Endothelial cell of umbilical vein (primary cell): Measurements from ENCODE around the gene OXTR. TPM values are rescaled to one million over a fixed set of nuclear protein-coding genes. Genes with fewer than 3 reads are reported as not detected.

Experiments
- BruUV-seq: library from RNA; stranded (reverse); fragments of 400-500 nt; replicated peaks from 2 replicates; lab custom pipeline; 2021; lab: Mats Ljungman, UMichigan
- CTCF ChIA-PET: fragments of 300-600, 350-600 bp; sonication (Branson Sonifier 250); formaldehyde crosslinking; loops from one replicate; lab custom pipeline; 2021; ENCODE audit warnings: antibody characterized with exemption, inconsistent platforms; lab: Charles Lee
- POLR2A ChIA-PET: fragments of 300-600, 350-600 bp; sonication (Branson Sonifier 250); formaldehyde crosslinking; loops from one replicate; lab custom pipeline; 2021; ENCODE audit warnings: antibody characterized with exemption, inconsistent platforms; lab: Charles Lee
- DNase-seq: peaks from one replicate; pipeline ENCODE4 v3.0.0-alpha.2; 2011; ENCODE audit warnings: low read depth, low spot score
- FAIRE-seq: peaks from 2 replicates; lab custom pipeline; 2011; peaks lifted over from hg19 to GRCh38; lab: Jason Lieb, UNC
- H2AFZ ChIP-seq: 2 replicates; pipeline ENCODE4 v1.6.0; 2012; ENCODE audit warnings: low read depth, low read length, control low read depth, inconsistent platforms
- H3K27ac ChIP-seq: 2 replicates; pipeline ENCODE4 v1.5.1; 2011; ENCODE audit warnings: low read depth, mild to moderate bottlenecking, control low read depth, low read length, moderate library complexity; ENCODE audit not compliant: insufficient read depth
- H3K27me3 ChIP-seq, 2 experiments: 2 replicates each; pipeline versions ENCODE4 v1.6.0 to v1.6.1; 2011; ENCODE audit warnings: low read length in 2 of 2, mixed read lengths in 1 of 2; ENCODE audit not compliant: control insufficient read depth in 2 of 2, insufficient read depth in 2 of 2
- H3K36me3 ChIP-seq, 2 experiments: 2 replicates in 1 of 2; 3 replicates in 1 of 2; pipeline ENCODE4 v1.5.1; 2011; ENCODE audit warnings: low read length in 2 of 2, mild to moderate bottlenecking in 1 of 2, moderate library complexity in 1 of 2; ENCODE audit not compliant: control insufficient read depth in 2 of 2, insufficient read depth in 2 of 2; ENCODE audit errors: extremely low read depth in 1 of 2
- H3K4me1 ChIP-seq: 3 replicates; pipeline ENCODE4 v1.5.1; 2011; ENCODE audit warnings: mild to moderate bottlenecking, low read length; ENCODE audit not compliant: control insufficient read depth, insufficient read depth; ENCODE audit errors: extremely low read depth
- H3K4me2 ChIP-seq: 2 replicates; pipeline ENCODE4 v1.6.1; 2011; ENCODE audit warnings: low read length, control low read depth, mixed read lengths; ENCODE audit not compliant: insufficient read depth
- H3K4me3 ChIP-seq, 3 experiments: fragments of 200-600 bp in 1 of 3; sonication (generic), shearing (Covaris generic) in 1 of 3; replicated peaks in 1 of 3; 2 replicates each; pipeline ENCODE4 v1.5.1; 2011 to 2016; ENCODE audit warnings: control low read depth in 3 of 3, low read length in 3 of 3, mild to moderate bottlenecking in 2 of 3, inconsistent platforms in 1 of 3, low read depth in 1 of 3, moderate library complexity in 1 of 3; ENCODE audit not compliant: insufficient read depth in 1 of 3
- H3K79me2 ChIP-seq: 2 replicates; pipeline ENCODE4 v1.6.0; 2012; ENCODE audit warnings: low read length, inconsistent platforms; ENCODE audit not compliant: control insufficient read depth, insufficient read depth
- H3K9ac ChIP-seq: replicated peaks from 2 replicates; pipeline ENCODE3; 2011; ENCODE audit warnings: low read length, control low read depth; ENCODE audit not compliant: insufficient read depth; ENCODE audit errors: extremely low read depth
- H3K9me1 ChIP-seq: replicated peaks from 3 replicates; pipeline ENCODE4 v1.6.0; 2011; ENCODE audit warnings: mild to moderate bottlenecking, low read length; ENCODE audit not compliant: control insufficient read depth, insufficient read depth; ENCODE audit errors: extremely low read depth
- H3K9me3 ChIP-seq: replicated peaks from 2 replicates; pipeline ENCODE4 v1.5.1; 2012; ENCODE audit warnings: low read length, inconsistent platforms; ENCODE audit not compliant: control insufficient read depth, insufficient read depth
- H4K20me1 ChIP-seq: replicated peaks from 2 replicates; pipeline ENCODE3; 2011; ENCODE audit warnings: mild to moderate bottlenecking, low read length; ENCODE audit not compliant: control insufficient read depth, insufficient read depth; ENCODE audit errors: extremely low read depth
- CTCF ChIP-seq, 2 donors: IDR thresholded peaks; 1 replicate in 1 of 2; 2 replicates in 1 of 2; pipeline ENCODE4 v1.5.1; 2011; ENCODE audit warnings: low read length in 2 of 2, mild to moderate bottlenecking in 2 of 2, moderate library complexity in 2 of 2, control low read depth in 1 of 2, inconsistent platforms in 1 of 2, low read depth in 1 of 2; ENCODE audit not compliant: insufficient read depth in 1 of 2; ENCODE audit errors: extremely low read depth in 1 of 2
- EZH2 ChIP-seq: IDR thresholded peaks from 2 replicates; pipeline ENCODE4 v1.6.1; 2012; ENCODE audit warnings: borderline replicate concordance, low read depth, mild to moderate bottlenecking, moderate library complexity, low read length, inconsistent platforms; ENCODE audit not compliant: severe bottlenecking
- FOS ChIP-seq: IDR thresholded peaks from 2 replicates; pipeline ENCODE4 v1.6.1; 2011; ENCODE audit warnings: mild to moderate bottlenecking, low read length, moderate library complexity, borderline replicate concordance; ENCODE audit not compliant: insufficient read depth
- GATA2 ChIP-seq: IDR thresholded peaks from 2 replicates; pipeline ENCODE4 v1.7.0; 2011; ENCODE audit warnings: low read depth, mild to moderate bottlenecking, moderate library complexity, mixed read lengths, low read length; ENCODE audit not compliant: insufficient read length, insufficient read depth
- JUN ChIP-seq: IDR thresholded peaks from 2 replicates; pipeline ENCODE4 v1.6.1; 2011; ENCODE audit warnings: borderline replicate concordance, low read depth; ENCODE audit not compliant: insufficient read length, insufficient read depth
- MAX ChIP-seq: IDR thresholded peaks from 2 replicates; pipeline ENCODE4 v1.6.1; 2011; ENCODE audit not compliant: insufficient read depth, insufficient read length
- MYC ChIP-seq: IDR thresholded peaks from one replicate; pipeline ENCODE4 v1.6.1; 2011; ENCODE audit warnings: mild to moderate bottlenecking, low read depth, low read length
- POLR2A ChIP-seq: IDR thresholded peaks from 2 replicates; pipeline ENCODE4 v1.6.1; 2012; ENCODE audit warnings: low read depth, mild to moderate bottlenecking, control low read depth, low read length
- POLR2AphosphoS5 ChIP-seq: IDR thresholded peaks from 2 replicates; pipeline ENCODE4 v1.6.1; 2012; ENCODE audit warnings: low read depth, mild to moderate bottlenecking, control low read depth, low read length, moderate library complexity; ENCODE audit not compliant: insufficient read depth
- dilution Hi-C: fragments of 300-500 bp; cut with MboI; formaldehyde crosslinking; loops from one replicate; pipeline ENCODE4 v1.15.0; 2019; ENCODE audit warnings: low sequenced_read_pairs; ENCODE audit not compliant: extremely low pct_ligation_motif_present
- intact Hi-C: fragments of 100-400 bp; cut with micrococcal nuclease; formaldehyde crosslinking; loops from one replicate; pipeline ENCODE4 v1.10.0; 2022
- polyA plus RNA-seq, 4 experiments: library from polyadenylated mRNA; depleted of rRNA in 3 of 4; stranded (reverse) in 3 of 4; unstranded in 1 of 4; fragments of >200 nt; gene quantifications; 2 replicates each; pipeline versions ENCODE4 v1.2.1 to v1.2.3, GENCODE V29; 2011 to 2012; ENCODE audit warnings: missing spikeins in 1 of 4
- total RNA-seq: library from RNA; stranded (reverse); gene quantifications from 2 replicates; pipeline ENCODE4 v1.2.3, GENCODE V29; 2021

The OXTR gene
- total and polyA plus RNA-seq, 2 donors (not counting 3 experiments of a cell fraction or from before 2014, with no cell fraction given): 0.12 to 0.40 TPM

- no peaks in the 10 kb centered on the region for H3K27me3 ChIP-seq
- DNase-seq: no peak
- BruUV-seq: no TSS peak
- no peak overlapping the region for H3K4me3 ChIP-seq
- POLR2A ChIA-PET: no interaction called here
- no peak overlapping the region for H3K27ac ChIP-seq
- H3K9me3 ChIP-seq: no peaks in the 10 kb centered on the region
- no peaks in the 10 kb centered on the region for H3K36me3 ChIP-seq
- CTCF ChIA-PET: interaction anchor here (1.2 kb wide), 1 partner anchor 20 kb away, joined by 4 read pairs; the partner anchor contains the start of gene OXTR
- no peak for FAIRE-seq
- intact Hi-C loops (no loop called here), dilution Hi-C loops (no loop called here)
- no peaks in the 10 kb centered on the region for H3K79me2 ChIP-seq
- no peak for TF ChIP-seq JUN
- TF ChIP-seq POLR2A: no peak
- no peak for TF ChIP-seq MAX
- TF ChIP-seq GATA2: no peak
- no peak for TF ChIP-seq MYC
- no peak for TF ChIP-seq FOS
- TF ChIP-seq CTCF (IDR thresholded peaks at IDR 0.05; ENCODE audit: extremely low read depth in 1 of 2, insufficient read depth in 1 of 2, low read depth in 1 of 2, low read length in 2 of 2): no peak
- TF ChIP-seq POLR2AphosphoS5: no peak
- TF ChIP-seq EZH2: no peak
- H3K4me2 ChIP-seq: no peak overlapping the region
- no peaks in the 10 kb centered on the region for H3K4me1 ChIP-seq
- H4K20me1 ChIP-seq: no peaks in the 10 kb centered on the region
- H2AFZ ChIP-seq: no peak overlapping the region
- H3K9me1 ChIP-seq: no peaks in the 10 kb centered on the region
- H3K9ac ChIP-seq: no peak overlapping the region
These were observed 20.1 kb downstream of the OXTR start for GRCh38 chr3:8749316-8749715.
